ENCODE results near the gene MPPE1.

Gene MPPE1

DNA sequence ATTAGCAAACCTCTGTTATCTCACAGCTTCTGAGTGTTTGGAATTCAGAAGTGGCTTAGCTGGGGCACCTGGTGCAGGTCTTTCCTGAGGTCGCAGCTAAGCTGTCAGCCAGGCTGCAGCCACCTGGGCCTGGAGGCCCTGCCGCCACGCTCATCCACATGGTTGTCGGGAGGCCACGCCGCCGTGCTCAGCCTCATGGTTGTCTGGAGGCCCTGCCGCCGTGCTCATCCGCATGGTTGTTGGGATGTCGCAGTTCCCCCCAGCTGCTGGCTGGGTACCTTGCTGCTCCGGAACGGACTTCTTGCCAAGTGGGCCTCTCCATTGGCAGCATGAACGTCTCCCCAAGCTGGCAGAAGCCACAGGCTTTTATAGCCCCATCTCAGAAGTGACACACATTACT lies 24.3 kb upstream of the MPPE1 start:
- Histone ChIP-seq H3K4me2 (ENCODE audit: low read depth, low read length) (no peak overlapping the region), H2AFZ (ENCODE audit: low read length) (no peak overlapping the region), H3K9me2 (replicated peaks; ENCODE audit: insufficient read depth, low read length) (no peaks in the 10 kb centered on the region), H3K27me3 (replicated peaks; ENCODE audit: insufficient read depth, low read length) (no peaks in the 10 kb centered on the region), H3K36me3 (replicated peaks; ENCODE audit: insufficient read depth, low read length) (no peaks in the 10 kb centered on the region), H3K79me2 (ENCODE audit: low read length) (no peaks in the 10 kb centered on the region), H3F3A (ENCODE audit: insufficient read depth, low read length) (no peaks in the 10 kb centered on the region), H3K4me3 (ENCODE audit: low read length) (no peak overlapping the region), H3K9me3 (replicated peaks; ENCODE audit: insufficient read depth, low read length) (no peaks in the 10 kb centered on the region), H4K20me1 (ENCODE audit: insufficient read depth, low read length) (no peaks in the 10 kb centered on the region), H3K27ac (ENCODE audit: low read length) (no peak overlapping the region), H3K9ac (ENCODE audit: low read length) (no peak overlapping the region), H3K4me1 (ENCODE audit: low read length) (no peaks in the 10 kb centered on the region)
- TF ChIP-seq EZH2phosphoT487 (IDR thresholded peaks at IDR 0.05; ENCODE audit: low read length) (no peak), CTCF (IDR thresholded peaks at IDR 0.05; ENCODE audit: low read length) (no peak), EZH2 (optimal IDR thresholded peaks at IDR 0.05; ENCODE audit: low read depth, low read length) (no peak)
- no peak for DNase-seq

GRCh38 chr18:11927497-11927896 lies 19.4 kb upstream of the MPPE1 start:
- H3F3A ChIP-seq (ENCODE audit: insufficient read depth, low read length): no peaks in the 10 kb centered on the region
- DNase-seq: no peak
- no peaks in the 10 kb centered on the region for H3K9me3 ChIP-seq (replicated peaks; ENCODE audit: insufficient read depth, low read length)
- H3K9ac ChIP-seq (ENCODE audit: low read length): no peak overlapping the region
- H3K4me2 ChIP-seq (ENCODE audit: low read depth, low read length): no peak overlapping the region
- H3K4me1 ChIP-seq (ENCODE audit: low read length): no peaks in the 10 kb centered on the region
- no peaks in the 10 kb centered on the region for H3K9me2 ChIP-seq (replicated peaks; ENCODE audit: insufficient read depth, low read length)
- no peak overlapping the region for H3K27ac ChIP-seq (ENCODE audit: low read length)
- H2AFZ ChIP-seq (ENCODE audit: low read length): no peak overlapping the region
- TF ChIP-seq EZH2 (optimal IDR thresholded peaks at IDR 0.05; ENCODE audit: low read depth, low read length) (no peak), EZH2phosphoT487 (IDR thresholded peaks at IDR 0.05; ENCODE audit: low read length) (no peak), CTCF (IDR thresholded peaks at IDR 0.05; ENCODE audit: low read length) (no peak)
- no peaks in the 10 kb centered on the region for H4K20me1 ChIP-seq (ENCODE audit: insufficient read depth, low read length)
- no peaks in the 10 kb centered on the region for H3K36me3 ChIP-seq (replicated peaks; ENCODE audit: insufficient read depth, low read length)
- no peak overlapping the region for H3K4me3 ChIP-seq (ENCODE audit: low read length)
- no peaks in the 10 kb centered on the region for H3K79me2 ChIP-seq (ENCODE audit: low read length)
- no peaks in the 10 kb centered on the region for H3K27me3 ChIP-seq (replicated peaks; ENCODE audit: insufficient read depth, low read length)

- TF ChIP-seq EZH2phosphoT487 (IDR thresholded peaks at IDR 0.05; ENCODE audit: low read length): no peak
- TF ChIP-seq EZH2 (optimal IDR thresholded peaks at IDR 0.05; ENCODE audit: low read depth, low read length): no peak
- no peak for TF ChIP-seq CTCF (IDR thresholded peaks at IDR 0.05; ENCODE audit: low read length)
- H3F3A ChIP-seq (ENCODE audit: insufficient read depth, low read length): no peaks in the 10 kb centered on the region
- no peaks in the 10 kb centered on the region for H3K4me1 ChIP-seq (ENCODE audit: low read length)
- DNase-seq: no peak
- H3K9me3 ChIP-seq (replicated peaks; ENCODE audit: insufficient read depth, low read length): no peaks in the 10 kb centered on the region
- H2AFZ ChIP-seq (ENCODE audit: low read length): no peak overlapping the region
- no peaks in the 10 kb centered on the region for H3K79me2 ChIP-seq (ENCODE audit: low read length)
- no peak overlapping the region for H3K27ac ChIP-seq (ENCODE audit: low read length)
- no peaks in the 10 kb centered on the region for H4K20me1 ChIP-seq (ENCODE audit: insufficient read depth, low read length)
- H3K4me3 ChIP-seq (ENCODE audit: low read length): no peak overlapping the region
- H3K27me3 ChIP-seq (replicated peaks; ENCODE audit: insufficient read depth, low read length): no peaks in the 10 kb centered on the region
- no peak overlapping the region for H3K9ac ChIP-seq (ENCODE audit: low read length)
- no peaks in the 10 kb centered on the region for H3K9me2 ChIP-seq (replicated peaks; ENCODE audit: insufficient read depth, low read length)
- no peaks in the 10 kb centered on the region for H3K36me3 ChIP-seq (replicated peaks; ENCODE audit: insufficient read depth, low read length)
- H3K4me2 ChIP-seq (ENCODE audit: low read depth, low read length): no peak overlapping the region
Observed at GRCh38 chr18:11925800-11926481, 17.8 kb upstream of the MPPE1 start.
